GM18907 (cell line): ENCODE data around the gene CDH23.

ENCODE experiments used
- ATAC-seq: cut with Tn5 transposase; IDR thresholded peaks from one replicate; pipeline ENCODE4 v1.9.1; 2021; ENCODE audit warnings: mild to moderate bottlenecking, moderate library complexity; ENCODE audit not compliant: unreplicated experiment

Gene CDH23

DNA sequence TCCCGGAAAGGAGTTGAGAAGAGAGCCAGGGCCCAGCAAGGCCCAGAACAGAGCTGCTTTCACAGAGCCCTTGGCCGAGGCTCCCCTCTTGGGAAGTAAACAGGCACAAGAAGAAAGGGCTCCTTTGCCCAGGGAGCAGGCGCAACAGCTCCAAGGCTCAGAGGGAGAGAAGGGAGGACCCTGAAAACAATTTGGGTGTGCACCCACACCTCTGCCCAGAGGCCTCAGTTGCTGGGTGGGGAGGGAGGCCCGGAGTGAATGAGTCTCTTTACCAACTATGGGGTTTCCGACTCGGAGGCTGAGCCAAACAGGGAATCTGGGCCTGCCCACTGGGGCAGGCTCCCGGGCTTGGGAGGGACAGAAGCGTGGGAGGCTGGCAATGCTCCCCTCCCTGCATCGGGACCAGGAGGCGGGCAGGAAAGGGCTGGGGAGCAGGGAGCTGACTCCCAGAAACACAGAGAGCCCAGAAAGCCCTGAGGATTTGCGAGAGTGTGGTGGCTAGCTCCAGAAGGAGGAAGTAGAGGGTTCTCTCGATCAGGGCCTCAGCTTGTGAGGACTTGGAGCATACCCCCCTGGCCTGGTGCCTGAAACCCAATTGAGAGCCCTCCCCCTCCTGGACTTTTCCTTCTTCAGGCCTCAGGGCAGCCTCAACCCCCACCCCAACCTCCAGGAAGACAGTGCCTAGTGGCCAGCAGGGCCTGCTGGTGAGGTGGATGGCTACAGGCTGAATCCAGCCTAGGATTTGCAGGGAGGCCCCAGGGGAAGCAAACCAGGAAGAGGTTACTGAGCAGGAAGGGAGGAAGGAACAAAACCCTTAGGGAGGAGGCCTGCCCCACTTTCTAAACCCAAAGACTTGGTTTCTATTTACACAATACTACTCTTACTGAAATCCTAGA, 316.7 kb downstream of the CDH23 start:
- no peak for ATAC-seq

- no peak for ATAC-seq
These were observed 317.3 kb downstream of the CDH23 start for GRCh38 chr10:71714031-71714410.

- ATAC-seq = no peak
These were observed 317.9 kb downstream of the CDH23 start for GRCh38 chr10:71714592-71714991.

DNA sequence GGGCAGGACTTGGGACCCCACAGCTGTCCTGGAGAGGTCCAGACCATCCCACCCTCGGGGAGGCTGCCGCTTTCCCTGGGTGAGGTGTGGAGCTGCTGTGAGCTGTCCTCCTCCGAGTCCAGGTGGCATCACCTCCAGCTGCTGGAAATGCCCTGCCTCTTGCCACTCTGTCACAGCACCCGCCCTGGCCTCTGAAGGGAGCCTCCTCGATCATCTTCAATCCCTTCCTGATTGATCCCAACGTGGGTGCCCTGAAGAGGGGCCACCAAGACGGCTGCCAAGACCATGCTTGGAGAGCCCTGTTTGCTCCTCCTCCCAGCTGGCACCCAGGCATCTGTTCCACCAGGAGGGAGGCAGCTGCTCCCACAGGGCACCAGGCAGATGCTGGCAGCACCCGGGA, 318.3 kb downstream of the CDH23 start:
- no peak for ATAC-seq

GRCh38 chr10:71715860-71716259, 319.1 kb downstream of the CDH23 start:
- ATAC-seq = no peak

DNA sequence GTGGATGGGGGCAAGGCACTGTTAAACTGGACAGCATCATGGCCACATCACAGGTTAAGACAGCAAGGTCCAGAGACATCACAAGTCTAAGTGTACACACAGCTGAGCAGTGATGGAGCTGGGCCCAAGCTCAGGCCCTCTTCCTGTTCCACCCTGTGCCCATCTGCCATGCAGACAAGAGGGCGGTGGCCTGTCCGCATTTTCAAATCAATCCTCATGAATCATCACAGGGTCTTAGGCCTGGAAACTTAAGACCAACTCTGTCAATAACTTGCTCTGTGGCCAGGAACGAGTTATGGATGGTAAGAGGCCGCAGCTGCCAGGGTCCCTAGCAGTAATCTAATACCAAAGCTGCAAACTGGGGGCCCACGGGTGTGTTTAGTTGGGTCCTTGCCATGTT, 319.7 kb downstream of the CDH23 start:
- ATAC-seq = no peak

- no peak for ATAC-seq
These were observed 320.3 kb downstream of the CDH23 start for GRCh38 chr10:71717056-71717455.

DNA sequence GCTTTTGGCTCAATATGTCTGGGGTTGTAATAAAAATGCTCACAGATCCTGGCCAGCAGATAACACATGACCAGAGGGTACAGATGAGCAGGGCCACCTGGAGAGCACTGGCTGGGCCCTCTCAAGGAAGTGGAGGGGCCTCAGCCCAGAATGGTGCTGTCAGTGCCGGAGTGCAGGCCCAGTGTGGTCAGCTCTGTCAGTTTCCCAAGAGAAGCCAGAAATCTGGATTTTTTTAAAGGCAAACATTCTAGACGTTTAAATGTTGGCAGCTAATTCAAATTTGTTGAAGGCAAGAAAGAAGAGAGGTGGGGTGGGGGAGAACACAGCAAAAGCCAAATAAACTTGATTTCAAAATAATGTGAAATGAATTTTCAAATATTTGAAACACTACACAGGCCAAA, 320.8 kb downstream of the CDH23 start:
- ATAC-seq = no peak

- no peak for ATAC-seq
These were observed 321.5 kb downstream of the CDH23 start for GRCh38 chr10:71718165-71718698.

DNA sequence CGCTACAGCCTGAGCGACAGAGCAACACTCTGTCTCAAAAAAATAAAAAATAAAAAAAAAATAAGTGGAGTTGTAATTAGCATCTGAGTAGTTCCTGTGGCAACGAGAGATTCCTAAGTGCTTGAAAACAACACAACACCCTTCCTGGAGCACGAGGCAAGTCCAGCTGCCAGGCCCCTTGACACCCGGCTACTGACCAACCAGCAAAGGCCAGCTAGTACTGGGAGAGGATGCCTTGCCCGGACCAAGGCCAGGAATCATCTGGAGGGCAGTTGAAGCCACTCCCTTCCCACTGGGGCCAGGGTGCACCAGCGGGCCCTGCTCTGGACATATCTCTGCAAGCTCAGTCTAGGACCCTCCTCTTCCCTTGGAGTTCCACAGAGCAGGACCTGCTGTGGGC, 322.3 kb downstream of the CDH23 start:
- no peak for ATAC-seq

GRCh38 chr10:71719464-71720201, 322.9 kb downstream of the CDH23 start, which contains the start of gene C10orf105:
TSS of gene C10orf105 (minus strand) at chr10:71719778. CDS start at chr10:71716337, 3,441 bp downstream.
- no peak for ATAC-seq

GRCh38 chr10:71720288-71720687, 323.6 kb downstream of the CDH23 start:
- no peak for ATAC-seq

DNA sequence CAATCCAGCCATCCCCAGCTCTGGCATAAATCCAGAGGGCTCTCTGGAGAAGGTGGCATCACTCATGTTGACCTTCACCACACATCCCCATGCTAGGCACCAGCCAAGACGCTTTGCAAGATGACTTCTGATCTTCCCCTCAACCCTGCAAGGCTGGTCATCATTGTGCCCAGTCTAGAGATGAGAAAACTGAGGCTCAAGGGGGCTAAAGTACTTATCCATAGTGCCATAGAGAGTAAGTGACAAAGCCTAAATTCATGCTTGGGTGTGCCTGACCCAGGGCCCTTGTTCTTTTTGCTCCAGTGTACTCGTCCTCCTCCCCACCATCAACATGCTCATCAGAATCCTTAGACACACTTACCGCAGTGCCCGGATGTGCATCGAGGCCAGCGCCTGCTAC, 324.6 kb downstream of the CDH23 start:
- ATAC-seq = no peak

DNA sequence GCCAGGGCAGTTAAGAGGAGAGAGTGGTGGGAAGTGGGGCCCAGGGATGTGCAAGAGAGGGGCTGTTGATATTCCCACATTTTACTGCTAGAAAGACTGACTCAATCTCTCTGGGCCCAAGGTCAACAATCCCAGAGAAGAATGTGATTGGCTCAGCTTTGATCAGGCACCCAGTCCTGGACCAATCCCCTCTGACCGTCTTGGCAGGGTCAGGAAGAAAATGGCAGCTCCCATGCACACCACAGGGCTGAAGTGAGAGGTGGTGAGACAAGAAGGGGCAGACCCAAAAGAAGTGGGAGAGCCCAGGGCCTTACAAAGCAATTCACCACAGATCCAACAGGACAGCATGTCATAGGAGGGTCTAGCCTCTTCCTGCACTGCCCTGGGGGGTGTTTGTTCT, 326.1 kb downstream of the CDH23 start:
- no peak for ATAC-seq

- no peak for ATAC-seq
These were observed 326.6 kb downstream of the CDH23 start for GRCh38 chr10:71723311-71723710.

- ATAC-seq = no peak
These were observed 327.8 kb downstream of the CDH23 start for GRCh38 chr10:71724539-71724938.

- ATAC-seq = no peak
These were observed 328.5 kb downstream of the CDH23 start for GRCh38 chr10:71725249-71725648.

DNA sequence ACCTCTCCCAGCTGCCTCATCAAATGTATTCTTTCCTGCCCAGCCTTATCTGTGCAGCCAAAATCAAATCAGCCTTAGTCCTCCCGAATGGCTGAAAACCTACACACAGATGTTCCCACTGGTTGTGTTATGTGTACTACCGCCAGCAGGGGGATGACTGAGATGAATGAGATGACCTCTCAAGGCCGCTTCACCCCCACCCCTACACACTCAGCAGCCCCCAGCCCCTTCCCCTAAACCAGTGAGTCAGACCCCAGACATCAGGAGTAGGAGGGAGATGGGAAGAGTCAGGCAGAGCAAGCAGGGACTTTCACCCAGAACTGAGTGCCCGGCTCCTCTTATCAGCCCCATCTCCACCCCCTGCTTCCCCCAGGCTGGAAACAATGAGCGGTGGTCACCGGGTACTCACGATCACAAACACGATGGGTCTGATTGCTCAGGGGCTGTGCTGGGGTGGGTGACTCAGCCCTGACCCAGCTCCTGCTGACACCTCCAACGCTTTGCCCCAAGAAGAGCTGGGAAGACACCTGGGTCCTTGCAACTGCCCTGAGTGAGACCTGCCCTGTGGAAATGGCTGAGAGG, 329.4 kb downstream of the CDH23 start:
- no peak for ATAC-seq

DNA sequence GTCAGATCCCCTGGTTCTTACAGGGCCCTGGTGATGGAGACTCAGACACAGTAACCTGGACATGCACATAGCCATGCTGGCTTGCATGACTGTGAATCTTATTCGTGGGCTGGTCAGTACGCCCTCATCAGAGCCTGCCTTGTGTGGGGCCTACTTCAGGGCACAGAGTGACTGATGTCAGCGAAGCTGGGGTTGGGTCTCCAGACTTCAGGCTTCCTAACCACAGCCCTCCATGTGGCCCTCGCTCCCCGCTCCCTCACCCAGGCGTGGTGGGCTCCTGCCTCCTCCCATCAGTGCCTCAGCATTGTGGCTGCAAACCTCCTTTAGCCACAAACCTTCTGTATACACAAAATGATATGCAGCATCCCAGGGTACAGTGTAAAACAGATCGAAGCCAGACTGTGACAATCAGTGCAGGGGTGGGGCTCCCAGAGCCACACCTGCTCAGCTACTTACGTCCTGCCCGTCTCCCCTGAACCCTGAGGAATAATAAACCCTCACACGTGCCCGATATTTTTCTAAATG, 329.9 kb downstream of the CDH23 start:
- no peak for ATAC-seq

- ATAC-seq = peak; percentile 42
These were observed 330.5 kb downstream of the CDH23 start for GRCh38 chr10:71727105-71727737.
